Kidney (tissue), 14 donors: ENCODE results near the gene NCS1. TPM values are rescaled to one million over a fixed set of nuclear protein-coding genes. Genes with fewer than 3 reads are reported as not detected.

ENCODE experiments used
- DNase-seq, 5 donors: peaks; one replicate each; pipeline ENCODE4 v3.0.0-alpha.2; 2013 to 2020
- FAIRE-seq: peaks from 2 replicates; lab custom pipeline; 2012; peaks lifted over from hg19 to GRCh38; lab: Jason Lieb, UNC
- H3K27ac ChIP-seq, 2 donors: one replicate each; pipeline ENCODE4 v1.7.0; 2013; ENCODE audit warnings: low read depth in 2 of 2, low read length in 2 of 2, inconsistent platforms in 1 of 2
- H3K27me3 ChIP-seq: one replicate; pipeline ENCODE4 v1.7.1; 2013; ENCODE audit warnings: low read length, inconsistent platforms; ENCODE audit not compliant: control insufficient read depth, insufficient read depth
- H3K36me3 ChIP-seq, 3 donors: one replicate each; pipeline versions ENCODE4 v1.7.0 to v1.7.1; 2013; ENCODE audit warnings: low read length in 3 of 3, control low read depth in 1 of 3, inconsistent platforms in 1 of 3; ENCODE audit not compliant: insufficient read depth in 3 of 3, control insufficient read depth in 2 of 3
- H3K4me1 ChIP-seq, 3 donors: one replicate each; pipeline versions ENCODE4 v1.7.0 to v1.7.1; 2013; ENCODE audit warnings: low read length in 3 of 3, inconsistent platforms in 1 of 3, low read depth in 1 of 3; ENCODE audit not compliant: control insufficient read depth in 2 of 3, insufficient read depth in 2 of 3
- H3K4me3 ChIP-seq, 3 donors: one replicate each; pipeline versions ENCODE4 v1.7.0 to v1.8.1; 2013; ENCODE audit warnings: low read length in 3 of 3, control low read depth in 1 of 3, inconsistent platforms in 1 of 3
- H3K9ac ChIP-seq, 3 donors: one replicate each; pipeline versions ENCODE4 v1.7.0 to v1.7.1; 2013; ENCODE audit warnings: low read length in 3 of 3, control low read depth in 1 of 3, inconsistent platforms in 1 of 3
- H3K9me3 ChIP-seq, 3 donors: one replicate each; pipeline versions ENCODE4 v1.7.0 to v1.7.1; 2013; ENCODE audit warnings: low read length in 3 of 3, control low read depth in 1 of 3, inconsistent platforms in 1 of 3; ENCODE audit not compliant: control insufficient read depth in 2 of 3, insufficient read depth in 1 of 3
- CTCF ChIP-seq: IDR thresholded peaks from 3 replicates; pipeline ENCODE4 v1.5.1; 2012; ENCODE audit warnings: mild to moderate bottlenecking, moderate library complexity, borderline replicate concordance; ENCODE audit not compliant: insufficient read depth; ENCODE audit errors: extremely low read depth
- intact Hi-C: fragments of 100-400 bp; cut with DNase I; formaldehyde crosslinking; loops from one replicate; pipeline ENCODE4 v1.11.1; 2022
- polyA plus RNA-seq: library from polyadenylated mRNA; stranded (reverse); fragments of 350-450 nt; fragmentation: Illumina TruSeq; extraction: RNeasy Lipid Tissue Mini Kit (QIAGEN cat#74804); gene quantifications from one replicate; pipeline ENCODE4 v1.2.3, GENCODE V29; 2014; ENCODE audit warnings: low read depth, low replicate concordance; ENCODE audit not compliant: insufficient read depth
- total RNA-seq: library from RNA; stranded (reverse); fragmentation: NEBNext Ultra II Directional; extraction: Animal tissue kit (Norgen Biotek cat#: 25700); gene quantifications from one replicate; pipeline ENCODE4 v1.2.1, GENCODE V29; 2021
- donor health status: control.
- donor health status: control.
- donor health status: control.
- donor health status: control.
- donor health status: control.
- donor health status: DM: yes; HTN: yes; CAD: no.
- donor health status: Normal renal cell carcinoma (clear cell type).

The NCS1 gene
- total and polyA plus RNA-seq, 2 donors from 2014 or later: 27.7 to 37.4 TPM

GRCh38 chr9:130246126-130246525, 73.9 kb downstream of the NCS1 start:
- TF ChIP-seq CTCF: no peak
- intact Hi-C loops: no loop called here
- Histone ChIP-seq H3K9ac (no peak overlapping the region), H3K9me3 (peaks cover 0 to 3% (median 0%) of the 10 kb centered on the region in 3 donors), H3K27ac (no peak overlapping the region), H3K4me1 (peaks cover 0 to 5% (median 3%) of the 10 kb centered on the region in 3 donors), H3K36me3 (no peaks in the 10 kb centered on the region), H3K4me3 (no peak overlapping the region), H3K27me3 (no peaks in the 10 kb centered on the region)
- DNase-seq (no peak), FAIRE-seq (no peak)

GRCh38 chr9:130254747-130255630, 82.8 kb downstream of the NCS1 start:
- intact Hi-C loops: no loop called here
- no peak overlapping the region for H3K4me3 ChIP-seq
- no peak for TF ChIP-seq CTCF
- H3K36me3 ChIP-seq: no peaks in the 10 kb centered on the region
- H3K27me3 ChIP-seq: no peaks in the 10 kb centered on the region
- H3K9ac ChIP-seq: no peak overlapping the region
- peaks cover 0 to 3% (median 0%) of the 10 kb centered on the region in 3 donors for H3K9me3 ChIP-seq
- peak in 4 of 5 donors; percentile 43 to 77 (median 48) for DNase-seq
- no peak for FAIRE-seq
- no peaks in the 10 kb centered on the region for H3K4me1 ChIP-seq
- no peak overlapping the region for H3K27ac ChIP-seq

GRCh38 chr9:130255631-130256134, 83.5 kb downstream of the NCS1 start:
- TF ChIP-seq CTCF: no peak
- no peaks in the 10 kb centered on the region for H3K27me3 ChIP-seq
- intact Hi-C loops: no loop called here
- H3K9me3 ChIP-seq: peaks cover 0 to 3% (median 0%) of the 10 kb centered on the region in 3 donors
- no peak overlapping the region for H3K4me3 ChIP-seq
- H3K36me3 ChIP-seq: no peaks in the 10 kb centered on the region
- DNase-seq (peak in 1 of 5 donors; percentile 7), FAIRE-seq (no peak)
- H3K9ac ChIP-seq: no peak overlapping the region
- H3K27ac ChIP-seq: no peak overlapping the region
- H3K4me1 ChIP-seq: no peaks in the 10 kb centered on the region
